Kidney (tissue), 14 donors: Measurements from ENCODE around the gene HELQ. TPM values are rescaled to one million over a fixed set of nuclear protein-coding genes. Genes with fewer than 3 reads are reported as not detected.

Experiments
- DNase-seq, 5 donors: peaks; one replicate each; pipeline ENCODE4 v3.0.0-alpha.2; 2013 to 2020
- FAIRE-seq: peaks from 2 replicates; lab custom pipeline; 2012; peaks lifted over from hg19 to GRCh38; lab: Jason Lieb, UNC
- H3K27ac ChIP-seq, 2 donors: one replicate each; pipeline ENCODE4 v1.7.0; 2013; ENCODE audit warnings: low read depth in 2 of 2, low read length in 2 of 2, inconsistent platforms in 1 of 2
- H3K27me3 ChIP-seq: one replicate; pipeline ENCODE4 v1.7.1; 2013; ENCODE audit warnings: low read length, inconsistent platforms; ENCODE audit not compliant: control insufficient read depth, insufficient read depth
- H3K36me3 ChIP-seq, 3 donors: one replicate each; pipeline versions ENCODE4 v1.7.0 to v1.7.1; 2013; ENCODE audit warnings: low read length in 3 of 3, control low read depth in 1 of 3, inconsistent platforms in 1 of 3; ENCODE audit not compliant: insufficient read depth in 3 of 3, control insufficient read depth in 2 of 3
- H3K4me1 ChIP-seq, 3 donors: one replicate each; pipeline versions ENCODE4 v1.7.0 to v1.7.1; 2013; ENCODE audit warnings: low read length in 3 of 3, inconsistent platforms in 1 of 3, low read depth in 1 of 3; ENCODE audit not compliant: control insufficient read depth in 2 of 3, insufficient read depth in 2 of 3
- H3K4me3 ChIP-seq, 3 donors: one replicate each; pipeline versions ENCODE4 v1.7.0 to v1.8.1; 2013; ENCODE audit warnings: low read length in 3 of 3, control low read depth in 1 of 3, inconsistent platforms in 1 of 3
- H3K9ac ChIP-seq, 3 donors: one replicate each; pipeline versions ENCODE4 v1.7.0 to v1.7.1; 2013; ENCODE audit warnings: low read length in 3 of 3, control low read depth in 1 of 3, inconsistent platforms in 1 of 3
- H3K9me3 ChIP-seq, 3 donors: one replicate each; pipeline versions ENCODE4 v1.7.0 to v1.7.1; 2013; ENCODE audit warnings: low read length in 3 of 3, control low read depth in 1 of 3, inconsistent platforms in 1 of 3; ENCODE audit not compliant: control insufficient read depth in 2 of 3, insufficient read depth in 1 of 3
- intact Hi-C: fragments of 100-400 bp; cut with DNase I; formaldehyde crosslinking; loops from one replicate; pipeline ENCODE4 v1.11.1; 2022
- polyA plus RNA-seq: library from polyadenylated mRNA; stranded (reverse); fragments of 350-450 nt; fragmentation: Illumina TruSeq; extraction: RNeasy Lipid Tissue Mini Kit (QIAGEN cat#74804); gene quantifications from one replicate; pipeline ENCODE4 v1.2.3, GENCODE V29; 2014; ENCODE audit warnings: low read depth, low replicate concordance; ENCODE audit not compliant: insufficient read depth
- total RNA-seq: library from RNA; stranded (reverse); fragmentation: NEBNext Ultra II Directional; extraction: Animal tissue kit (Norgen Biotek cat#: 25700); gene quantifications from one replicate; pipeline ENCODE4 v1.2.1, GENCODE V29; 2021
- TF ChIP-seq, protein P1 (sequence below): IDR thresholded peaks from 3 replicates; pipeline ENCODE4 v1.5.1; 2012; ENCODE audit warnings: mild to moderate bottlenecking, moderate library complexity, borderline replicate concordance; ENCODE audit not compliant: insufficient read depth; ENCODE audit errors: extremely low read depth
- donor health status: control.
- donor health status: control.
- donor health status: control.
- donor health status: control.
- donor health status: control.
- donor health status: DM: yes; HTN: yes; CAD: no.
- donor health status: Normal renal cell carcinoma (clear cell type).

HELQ gene
- total and polyA plus RNA-seq, 2 donors from 2014 or later = 14.3 to 20.9 TPM

DNA sequence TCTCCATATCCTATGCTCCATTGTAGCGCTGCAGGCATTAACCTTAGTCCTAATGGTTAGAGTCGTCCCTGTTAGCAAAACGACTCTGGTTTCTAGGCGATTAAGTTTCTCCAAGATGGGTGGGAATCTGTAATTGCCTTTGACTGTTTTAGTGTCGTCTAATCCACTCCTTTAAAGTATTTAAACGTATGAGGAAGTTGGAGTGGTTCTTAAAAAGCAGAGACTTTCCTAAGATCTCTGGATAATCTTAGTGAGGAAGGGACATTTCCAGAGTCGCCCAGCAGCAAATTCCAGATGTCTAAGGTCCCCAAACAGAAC is 520 bp upstream of the HELQ start:
- DNase-seq (no peak), FAIRE-seq (no peak)
- intact Hi-C loops = no loop called here
- Histone ChIP-seq H3K27me3 (no peaks in the 10 kb centered on the region), H3K9ac (peak overlapping the region; percentile 96 to 100 (median 98)), H3K27ac (peak overlapping the region; percentile 73 to 96), H3K4me1 (peaks cover 0 to 7% (median 0%) of the 10 kb centered on the region in 3 donors), H3K9me3 (no peaks in the 10 kb centered on the region), H3K4me3 (peak overlapping the region; percentile 91 to 100 (median 98)), H3K36me3 (peaks cover 2 to 9% (median 9%) of the 10 kb centered on the region in 3 donors)
- TF ChIP-seq, protein P1, sequence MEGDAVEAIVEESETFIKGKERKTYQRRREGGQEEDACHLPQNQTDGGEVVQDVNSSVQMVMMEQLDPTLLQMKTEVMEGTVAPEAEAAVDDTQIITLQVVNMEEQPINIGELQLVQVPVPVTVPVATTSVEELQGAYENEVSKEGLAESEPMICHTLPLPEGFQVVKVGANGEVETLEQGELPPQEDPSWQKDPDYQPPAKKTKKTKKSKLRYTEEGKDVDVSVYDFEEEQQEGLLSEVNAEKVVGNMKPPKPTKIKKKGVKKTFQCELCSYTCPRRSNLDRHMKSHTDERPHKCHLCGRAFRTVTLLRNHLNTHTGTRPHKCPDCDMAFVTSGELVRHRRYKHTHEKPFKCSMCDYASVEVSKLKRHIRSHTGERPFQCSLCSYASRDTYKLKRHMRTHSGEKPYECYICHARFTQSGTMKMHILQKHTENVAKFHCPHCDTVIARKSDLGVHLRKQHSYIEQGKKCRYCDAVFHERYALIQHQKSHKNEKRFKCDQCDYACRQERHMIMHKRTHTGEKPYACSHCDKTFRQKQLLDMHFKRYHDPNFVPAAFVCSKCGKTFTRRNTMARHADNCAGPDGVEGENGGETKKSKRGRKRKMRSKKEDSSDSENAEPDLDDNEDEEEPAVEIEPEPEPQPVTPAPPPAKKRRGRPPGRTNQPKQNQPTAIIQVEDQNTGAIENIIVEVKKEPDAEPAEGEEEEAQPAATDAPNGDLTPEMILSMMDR = no peak

DNA sequence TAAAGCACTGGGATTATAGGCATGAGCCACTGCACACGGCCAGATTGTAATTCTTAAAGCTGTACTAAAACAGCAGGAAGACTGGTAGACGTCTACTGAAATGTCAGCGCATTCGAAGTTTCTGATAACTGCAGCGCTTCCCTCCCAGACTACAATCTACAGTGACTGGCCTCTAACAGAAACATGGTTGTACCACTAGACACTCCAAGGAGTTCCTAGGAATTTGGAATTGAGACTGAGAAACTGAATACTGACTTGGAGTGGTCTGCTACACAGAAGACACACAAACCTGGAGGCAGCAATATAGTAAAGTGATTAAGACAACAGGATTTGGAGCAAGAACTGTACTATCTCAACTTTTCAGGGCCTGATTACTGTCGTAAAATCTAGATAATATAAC is 937 bp downstream of the HELQ start:
- intact Hi-C loops = no loop called here

GRCh38 chr4:83449009-83449408 is 6.6 kb downstream of the HELQ start:
- FAIRE-seq = no peak
- TF ChIP-seq, protein P1 = no peak
- H3K9ac ChIP-seq = no peak overlapping the region
- H3K4me3 ChIP-seq = no peak overlapping the region
- H3K27me3 ChIP-seq = no peaks in the 10 kb centered on the region
- H3K4me1 ChIP-seq = peaks cover 0 to 2% (median 0%) of the 10 kb centered on the region in 3 donors
- intact Hi-C loops = no loop called here
- no peak for DNase-seq
- peaks cover 0 to 12% (median 0%) of the 10 kb centered on the region in 3 donors for H3K36me3 ChIP-seq
- H3K27ac ChIP-seq = no peak overlapping the region
- H3K9me3 ChIP-seq = no peaks in the 10 kb centered on the region

More for the DNA sequence above, 937 bp downstream of the HELQ start:
- Histone ChIP-seq H3K4me3 (peak overlapping the region; percentile 91 to 100 (median 98)), H3K9ac (peak overlapping the region; percentile 72 to 100 (median 96)), H3K27ac (peak overlapping the region; percentile 42 to 96), H3K27me3 (no peaks in the 10 kb centered on the region), H3K36me3 (peaks cover 0 to 6% (median 5%) of the 10 kb centered on the region in 3 donors), H3K4me1 (peaks cover 0 to 7% (median 0%) of the 10 kb centered on the region in 3 donors), H3K9me3 (no peaks in the 10 kb centered on the region)
- DNase-seq (peak in 2 of 5 donors; percentile 24 to 28), FAIRE-seq (no peak)
- TF ChIP-seq, protein P1 = no peak

DNA sequence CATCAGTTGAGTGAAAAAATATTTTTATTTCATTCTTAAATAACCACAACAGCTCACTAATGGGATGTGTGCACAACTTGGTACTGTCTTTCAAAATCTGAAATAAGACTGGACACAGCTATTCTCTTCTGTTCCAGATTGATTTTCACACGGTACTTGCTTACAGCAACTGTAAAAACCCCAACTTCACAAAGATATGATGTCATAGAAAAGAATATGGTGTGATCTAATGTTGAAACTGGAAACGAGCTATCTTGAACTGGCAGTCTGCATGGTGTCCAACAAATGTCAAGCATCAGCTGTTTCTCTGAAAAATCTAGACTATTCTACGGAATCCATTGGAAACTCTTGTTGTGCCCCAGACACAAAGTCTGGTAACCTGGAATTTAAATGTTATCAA is 14.7 kb downstream of the HELQ start:
- Histone ChIP-seq H3K4me1 (no peaks in the 10 kb centered on the region), H3K27ac (no peak overlapping the region), H3K9ac (no peak overlapping the region), H3K9me3 (no peaks in the 10 kb centered on the region), H3K36me3 (peaks cover 2 to 19% (median 8%) of the 10 kb centered on the region in 3 donors), H3K27me3 (no peaks in the 10 kb centered on the region), H3K4me3 (no peak overlapping the region)
- DNase-seq (no peak), FAIRE-seq (no peak)
- intact Hi-C loops = no loop called here
- TF ChIP-seq, protein P1 = no peak
